ENCODE measurements around the gene PITPNB.

Gene PITPNB

DNA sequence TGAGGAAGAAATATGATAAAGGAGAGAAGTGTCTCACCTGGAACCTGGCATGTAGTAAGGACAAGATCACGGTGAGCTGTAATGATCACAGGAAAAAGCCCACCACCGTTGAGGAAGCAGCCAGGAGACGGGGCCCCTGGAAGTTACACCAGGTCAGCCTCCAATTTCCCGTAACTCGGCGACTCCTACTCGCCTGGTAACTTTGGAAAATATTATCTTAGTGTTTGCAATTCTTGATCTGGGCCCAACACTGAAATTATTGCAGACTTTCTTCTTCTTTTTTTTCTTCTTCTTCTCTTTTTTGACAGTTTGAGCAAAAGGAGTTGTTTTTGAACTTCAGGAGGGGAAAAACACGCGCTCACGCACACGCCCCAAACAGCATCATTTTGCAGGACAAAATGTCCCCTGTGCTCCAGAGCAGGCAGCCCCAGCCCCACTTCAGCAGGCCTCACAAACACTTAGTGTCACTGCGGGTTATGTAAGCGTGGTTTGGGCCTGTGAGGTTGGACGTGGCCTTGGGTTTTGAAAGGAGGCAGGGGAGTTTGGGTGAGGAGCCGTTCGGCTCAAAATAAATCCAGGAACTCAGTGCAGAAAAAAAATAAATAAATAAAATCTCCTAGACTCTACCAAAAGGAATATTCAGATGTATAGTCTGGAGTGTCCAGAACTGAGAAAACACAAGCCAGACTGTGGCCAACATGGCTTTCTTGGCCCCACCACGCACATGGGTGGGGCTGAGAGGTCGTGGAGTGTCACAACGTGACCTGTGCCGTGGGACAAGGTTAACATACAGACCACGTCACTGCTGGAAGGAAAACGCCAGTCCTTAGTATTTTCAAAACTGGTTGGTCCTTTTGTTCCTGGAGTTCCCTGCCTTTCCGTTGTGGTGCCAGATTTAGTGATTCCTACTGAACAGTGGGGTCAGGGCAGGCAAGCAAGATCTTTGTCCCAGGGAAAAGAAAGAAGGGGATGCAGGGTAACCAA is 91.2 kb downstream of the PITPNB start:
- no peak for DNase-seq

DNA sequence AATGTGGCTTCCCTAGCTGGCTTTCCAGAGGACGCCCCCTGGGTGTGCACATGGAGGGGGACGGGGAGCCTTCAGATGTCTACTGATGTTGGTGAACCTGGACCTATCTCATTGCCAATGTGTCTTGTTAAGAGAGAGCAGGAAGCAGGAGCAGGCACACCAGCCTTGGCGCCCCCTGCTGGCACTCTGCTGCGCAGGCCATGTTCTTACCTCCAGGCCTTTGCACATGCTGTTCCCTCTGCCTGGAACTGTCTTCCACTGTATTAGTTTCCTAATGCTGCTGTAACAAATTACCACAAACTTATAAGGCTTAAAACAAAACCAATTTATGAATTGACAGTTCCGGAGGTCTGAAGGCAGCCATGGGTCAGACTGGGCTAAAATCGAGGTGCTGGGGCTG is 93.9 kb downstream of the PITPNB start:
- DNase-seq, result no peak

DNA sequence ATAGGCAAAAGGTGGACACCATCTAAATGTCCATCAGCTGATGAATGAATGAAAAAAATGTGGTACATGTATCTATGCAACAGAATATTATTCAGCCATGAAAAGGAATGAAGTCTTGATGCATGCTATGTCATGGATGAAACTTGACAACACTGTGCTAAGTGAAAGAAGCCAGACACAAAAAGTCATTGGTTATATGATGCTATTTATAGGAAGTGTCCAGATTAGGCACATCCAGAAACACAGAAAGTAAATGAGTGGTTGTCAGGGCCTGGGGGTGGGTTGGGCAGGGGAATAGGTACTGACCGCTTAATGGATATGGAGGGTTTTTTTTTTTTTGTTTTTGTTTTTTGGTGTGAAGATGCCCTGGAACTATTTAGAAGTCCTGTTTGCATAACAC is 95.8 kb downstream of the PITPNB start:
- no peak for DNase-seq

DNA sequence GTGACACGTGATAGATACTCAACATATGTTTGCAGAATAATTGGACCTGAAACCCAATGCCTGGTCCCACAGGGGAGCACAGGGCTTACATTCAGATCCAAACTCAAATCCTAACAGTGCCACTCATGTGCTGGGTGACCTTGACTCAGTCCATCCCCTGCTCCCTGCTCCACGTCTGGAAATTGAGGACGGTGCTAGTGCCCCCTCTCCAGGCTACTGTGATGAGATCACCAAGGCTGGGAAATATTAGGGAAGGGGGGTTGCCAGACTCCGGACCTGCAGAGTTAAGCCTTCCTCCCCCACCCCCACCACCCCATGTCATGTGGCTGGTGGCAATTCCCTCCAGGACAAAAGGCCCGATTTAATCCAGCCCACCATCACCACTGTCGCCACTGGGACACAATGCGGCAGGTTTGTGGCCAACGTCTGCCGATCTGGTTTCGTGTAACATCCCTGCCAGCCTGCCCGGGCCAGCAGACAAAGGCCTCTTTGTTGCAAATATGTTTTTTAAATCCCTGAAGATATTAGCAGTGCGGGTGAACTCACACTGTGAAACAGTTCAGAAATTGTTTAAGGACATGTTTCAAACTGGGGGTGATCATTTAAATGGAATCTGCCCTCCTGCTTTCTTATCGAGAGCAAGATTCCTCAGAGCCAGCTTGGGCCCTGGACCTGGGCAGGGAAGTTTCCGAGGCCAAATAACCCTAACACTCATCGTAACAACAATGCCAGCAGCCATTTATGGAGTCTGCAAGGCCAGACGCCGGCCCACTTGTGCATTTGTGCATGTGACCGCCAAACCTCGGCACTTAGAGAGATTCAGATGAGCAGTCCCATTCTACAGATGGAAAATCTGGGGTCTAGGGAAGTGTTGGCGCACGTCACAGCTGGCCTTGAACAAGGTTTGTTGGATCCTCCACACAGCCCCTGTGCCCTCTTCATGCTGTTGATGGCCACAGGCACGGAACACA is 97.9 kb downstream of the PITPNB start:
- no peak for DNase-seq

DNA sequence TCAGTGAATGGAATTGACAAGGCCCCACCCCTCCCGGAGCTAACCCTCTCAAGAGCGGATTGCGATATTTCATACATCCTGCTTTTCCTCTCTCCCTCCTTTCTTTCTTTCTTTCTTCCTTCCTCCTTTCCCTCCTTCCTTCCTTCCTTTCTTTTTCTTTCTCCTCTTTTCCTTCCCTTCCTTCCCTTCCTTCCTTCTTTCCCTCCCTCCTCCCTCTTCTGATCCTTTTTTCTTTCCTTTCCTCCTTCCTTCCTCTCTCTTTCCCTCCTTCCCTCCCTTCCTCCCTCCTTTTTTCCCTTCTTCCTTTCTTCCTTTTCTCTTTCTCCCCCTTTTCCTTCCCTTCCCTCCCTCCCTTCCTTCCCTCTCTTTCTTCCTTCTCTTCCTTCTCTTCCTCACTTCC is 102.5 kb downstream of the PITPNB start:
- DNase-seq, result no peak

DNA sequence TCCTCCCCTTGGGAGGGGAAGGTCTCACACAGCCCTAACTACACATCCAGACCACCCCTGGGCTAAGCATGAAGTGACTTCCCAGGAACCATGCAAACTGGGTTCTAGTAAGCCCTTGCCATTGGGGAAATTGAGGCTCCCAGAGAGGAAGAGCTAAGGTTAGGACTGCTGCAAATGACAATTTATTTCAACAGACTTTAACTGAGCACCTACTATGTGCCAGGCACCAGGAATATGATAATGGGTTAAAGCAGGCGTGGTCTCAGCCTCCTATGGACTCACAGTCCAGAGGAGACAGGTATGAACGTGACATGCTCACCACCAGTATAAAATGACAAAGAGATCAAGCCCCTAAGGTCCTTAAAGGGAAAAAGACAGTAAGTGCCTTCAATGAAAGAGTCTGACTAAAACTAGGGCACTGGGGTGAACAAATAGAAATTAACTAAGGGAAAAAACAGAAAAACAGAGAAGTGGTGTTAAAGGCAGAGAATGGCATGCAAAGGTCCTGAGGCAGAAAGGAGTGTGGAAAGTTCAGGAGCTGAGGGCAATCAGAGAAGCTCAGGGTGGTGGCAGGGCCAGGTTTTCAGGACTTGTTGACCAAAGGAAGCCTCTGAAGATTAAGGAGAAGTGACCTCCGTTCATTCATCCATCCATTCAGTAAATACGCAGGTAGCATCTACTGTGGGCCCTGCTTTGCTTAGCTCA is 103.1 kb downstream of the PITPNB start:
- DNase-seq, result no peak

DNA sequence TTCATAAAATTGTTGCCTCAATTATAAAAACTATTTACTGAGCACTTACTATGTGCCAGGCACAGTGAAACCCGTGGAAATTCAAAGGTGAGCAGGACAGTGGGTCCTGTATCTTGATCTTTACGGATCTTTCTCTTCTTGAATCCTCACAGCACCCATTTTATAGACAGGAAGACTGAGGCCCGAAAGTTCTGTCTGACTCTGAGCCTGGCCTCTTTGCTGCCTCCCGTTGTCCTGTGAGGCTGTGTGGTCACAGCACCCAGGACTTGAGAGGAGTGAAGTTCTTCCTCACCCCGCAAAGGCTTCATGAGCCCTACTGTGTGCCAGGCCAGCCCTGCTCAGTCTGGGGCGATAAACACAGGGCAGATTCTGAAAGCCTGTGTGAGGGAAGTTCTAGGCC is 104.1 kb downstream of the PITPNB start:
- DNase-seq, result no peak

DNA sequence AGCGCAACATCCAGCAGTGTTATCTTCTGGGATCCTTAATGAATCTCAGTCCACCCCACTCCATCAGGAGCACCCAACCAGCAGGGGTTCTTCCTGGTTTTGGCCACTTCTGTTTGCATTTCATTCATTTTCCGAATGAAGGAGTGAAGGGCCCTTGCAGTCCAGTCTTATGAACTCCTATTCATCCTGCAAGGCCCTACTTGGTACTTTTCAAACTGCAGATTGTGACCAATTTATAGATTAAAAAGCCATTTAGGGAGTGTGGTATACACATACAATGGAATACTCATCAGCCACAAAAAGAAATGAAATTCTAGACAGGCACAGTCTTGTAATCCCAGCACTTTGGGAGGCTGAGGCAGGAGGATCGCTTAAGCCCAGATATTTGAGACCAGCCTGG is 107.3 kb downstream of the PITPNB start:
- no peak for DNase-seq

DNA sequence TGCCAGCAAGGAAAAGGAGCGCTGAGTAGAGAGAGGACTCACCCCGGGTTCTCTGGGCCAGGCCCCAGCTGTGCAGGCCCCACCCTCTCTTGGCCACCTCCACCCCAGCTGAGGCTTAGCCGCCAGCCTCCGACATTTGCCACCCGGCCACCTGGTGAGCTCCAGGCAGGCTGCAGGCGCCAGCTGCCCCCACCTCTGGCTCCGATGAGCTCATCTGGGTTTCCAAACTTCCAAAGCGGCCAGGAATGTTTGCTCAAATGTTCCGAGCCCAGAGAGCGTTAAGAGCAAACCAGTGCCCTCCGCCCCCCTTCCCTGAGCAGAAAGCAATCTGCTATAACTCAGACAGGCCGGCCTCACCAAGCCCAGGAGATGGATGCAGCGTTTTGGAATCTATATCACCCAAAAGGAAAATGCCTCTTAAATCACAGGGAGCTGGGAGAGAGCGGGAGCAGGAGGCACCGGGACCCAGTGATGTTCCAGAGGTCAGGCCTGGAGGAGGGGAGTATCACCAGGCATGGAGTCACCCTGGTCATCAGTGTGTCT is 108.4 kb downstream of the PITPNB start:
- DNase-seq, result no peak

DNA sequence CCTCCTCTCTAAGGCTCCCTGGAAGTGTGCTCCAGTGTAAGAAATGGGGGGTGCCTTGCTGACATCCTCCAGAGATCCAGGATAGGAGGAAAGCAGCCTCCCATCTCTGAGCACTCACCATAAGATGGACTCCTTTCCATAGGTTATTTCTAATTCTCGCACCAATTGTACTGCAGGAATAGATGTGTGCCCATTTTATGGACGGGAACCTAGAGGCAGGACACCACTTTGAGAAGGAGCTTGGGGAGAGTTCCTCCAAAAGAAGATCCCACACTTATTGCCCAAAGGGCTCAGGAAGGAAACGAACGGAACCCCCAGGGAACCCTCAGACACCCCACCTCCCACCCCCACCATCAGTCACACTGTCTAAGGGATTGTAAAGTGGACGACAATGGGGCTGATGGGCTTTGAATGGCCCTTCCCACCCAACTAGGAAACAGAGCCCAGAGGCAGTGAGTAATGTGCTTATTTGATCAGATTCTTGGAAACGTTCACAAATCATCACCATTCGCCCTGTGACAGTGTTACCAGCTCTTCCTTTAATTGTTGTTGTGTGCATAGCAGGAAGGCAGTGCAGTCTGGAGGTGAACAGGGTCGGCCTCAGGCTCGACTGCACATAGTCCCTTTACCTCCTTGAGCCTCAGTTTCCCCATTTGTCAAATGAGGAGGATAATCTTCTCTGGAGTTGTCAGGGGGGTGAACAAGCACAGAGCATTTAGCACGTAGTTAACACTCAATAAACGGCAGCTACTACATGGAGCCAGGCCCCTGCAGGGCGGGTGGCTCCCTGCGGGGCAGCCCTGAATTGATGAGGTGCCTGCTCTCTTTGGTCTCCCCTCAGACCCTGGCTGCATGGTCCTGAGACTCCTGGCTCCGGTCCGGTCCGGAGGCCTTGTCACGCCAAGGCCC is 109.1 kb downstream of the PITPNB start:
- DNase-seq, result no peak

DNA sequence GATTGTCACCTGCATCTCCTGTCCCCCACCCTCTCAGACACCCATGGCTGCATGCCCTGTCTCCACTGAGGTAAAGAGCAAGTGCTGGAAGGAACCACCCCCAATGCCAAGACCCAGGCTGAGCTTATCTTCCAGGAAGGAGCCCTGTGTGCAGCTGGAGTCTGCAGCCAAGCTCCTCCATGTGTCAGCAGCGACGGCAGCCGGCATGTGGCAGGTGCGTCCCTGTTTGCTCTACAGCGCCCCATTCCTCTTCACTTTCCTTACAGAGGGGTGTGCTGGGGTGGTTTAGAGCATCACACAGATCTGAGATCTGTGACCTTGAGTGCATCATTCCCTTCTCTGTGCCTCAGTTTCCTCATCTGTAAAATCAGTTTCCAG is 109.8 kb downstream of the PITPNB start:
- DNase-seq, result no peak

DNA sequence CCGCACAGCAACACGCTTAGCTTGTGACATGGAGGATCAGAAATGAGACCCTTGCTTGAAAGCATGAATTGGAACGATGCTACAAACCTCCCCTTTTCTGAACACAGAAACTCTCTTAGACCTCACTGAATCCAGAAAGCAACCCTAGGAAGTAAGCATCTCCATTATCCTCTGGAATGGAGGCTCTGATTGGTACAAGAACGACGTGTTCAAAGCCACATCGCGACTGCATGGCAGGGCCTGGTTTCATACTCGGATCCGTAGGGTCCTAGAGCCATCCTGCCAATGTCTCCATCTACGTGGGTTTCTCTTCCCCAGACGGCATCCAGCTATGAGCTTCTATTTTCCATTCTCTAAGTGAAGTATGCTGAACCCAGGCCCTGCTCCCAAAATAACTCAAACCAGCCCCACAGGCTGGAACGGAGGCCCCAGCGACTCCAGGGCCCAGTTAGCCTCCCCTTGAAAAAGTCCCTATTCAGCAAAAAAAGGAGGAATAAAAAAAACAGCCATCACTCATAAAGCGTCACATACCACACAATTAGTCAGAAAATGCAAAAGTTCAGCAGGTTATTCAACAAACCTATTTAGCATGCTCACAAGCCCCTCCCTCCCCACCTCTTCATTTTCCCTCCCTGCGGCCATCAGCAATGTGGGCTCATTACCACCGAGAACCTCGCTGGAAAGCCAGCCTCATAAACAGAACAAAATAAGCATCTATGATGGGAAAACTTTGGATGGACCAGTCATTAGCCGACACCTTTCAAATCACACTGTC is 110.4 kb downstream of the PITPNB start:
- no peak for DNase-seq

DNA sequence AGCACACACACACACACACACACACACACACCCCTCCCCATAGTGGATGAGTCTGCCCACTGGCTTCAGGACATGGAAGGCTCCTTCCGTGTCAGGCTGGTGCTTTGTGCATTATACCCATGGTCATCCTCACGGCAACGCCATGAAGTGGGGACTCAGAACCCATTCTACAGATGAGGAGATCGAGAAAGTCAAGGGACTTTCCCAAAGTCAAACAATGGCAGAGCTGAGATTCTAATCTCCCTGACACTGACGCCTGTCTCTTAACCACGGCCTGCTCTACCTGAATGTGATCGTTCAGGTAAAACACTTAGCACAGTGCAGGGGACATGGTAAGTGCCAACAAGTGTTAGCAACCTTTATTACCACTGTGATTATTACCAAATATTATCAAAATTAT is 113.2 kb downstream of the PITPNB start:
- DNase-seq, result no peak

DNA sequence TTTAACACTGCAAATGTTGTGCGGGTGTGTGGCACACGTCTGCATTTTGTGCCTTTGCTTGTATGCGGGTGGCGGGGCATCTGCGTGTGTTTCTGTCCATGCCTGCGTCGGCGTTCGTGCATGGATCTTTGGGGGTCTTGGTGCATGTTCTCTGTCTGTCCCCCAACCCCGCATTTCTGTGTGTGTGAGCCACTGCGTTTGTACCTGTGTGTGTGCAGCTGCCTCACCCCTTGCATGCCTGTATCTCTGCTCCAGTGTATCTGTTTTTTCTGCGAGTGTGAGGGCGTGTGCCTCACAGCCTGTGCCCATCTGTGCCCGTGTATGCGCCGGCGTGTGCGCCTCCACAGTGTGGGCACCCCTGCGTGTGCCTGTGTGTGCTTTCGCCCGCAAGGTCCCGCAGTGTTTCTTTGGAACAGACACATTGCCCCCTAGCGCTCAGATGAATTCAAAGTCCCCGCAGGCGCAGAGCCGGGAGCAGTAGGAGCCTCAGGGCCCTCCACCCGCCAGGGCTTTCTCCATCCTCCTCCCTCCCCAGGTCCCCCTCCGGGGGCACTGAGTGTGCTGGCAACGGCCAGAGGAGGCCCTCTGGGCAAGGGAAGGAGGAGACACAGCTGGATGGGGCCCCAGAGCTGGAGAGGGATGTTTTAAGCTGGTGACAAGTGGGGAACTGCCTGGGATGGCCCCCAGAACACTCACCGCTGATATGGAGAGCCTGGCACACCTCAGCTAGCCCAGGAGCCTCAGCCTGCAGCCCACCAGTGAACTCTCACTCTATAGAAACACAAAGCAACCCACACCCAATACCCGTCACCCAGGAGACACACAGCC is 114.4 kb downstream of the PITPNB start:
- DNase-seq, result peak; percentile 50

DNA sequence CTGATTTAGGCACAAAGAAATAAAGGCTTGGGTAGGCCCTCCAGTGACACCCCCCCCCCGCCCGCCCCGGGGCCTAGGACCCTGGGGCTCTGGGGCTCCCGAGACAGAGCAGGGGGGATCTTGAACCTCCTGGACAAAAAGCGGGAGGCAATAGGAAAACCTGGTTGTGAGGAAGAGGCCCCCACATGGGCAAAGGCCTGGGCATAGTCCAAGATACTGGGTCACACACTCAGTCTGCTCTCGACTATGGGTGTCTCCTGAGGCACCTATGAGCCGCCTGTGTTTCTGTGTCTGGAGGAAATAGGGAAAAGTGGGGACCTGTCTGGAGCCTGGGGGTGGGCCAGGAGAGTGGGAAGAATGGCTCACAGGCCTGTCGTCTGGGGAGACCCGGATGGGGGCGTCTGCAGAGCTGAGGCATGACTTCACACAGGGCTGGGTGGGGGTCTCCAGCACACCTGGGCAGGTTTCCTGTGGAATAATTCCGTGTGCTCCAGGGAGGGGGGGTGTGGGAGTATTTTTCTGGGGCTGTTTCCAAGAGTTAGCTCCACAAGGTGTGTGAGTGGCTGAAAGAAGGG is 115.1 kb downstream of the PITPNB start:
- no peak for DNase-seq

DNA sequence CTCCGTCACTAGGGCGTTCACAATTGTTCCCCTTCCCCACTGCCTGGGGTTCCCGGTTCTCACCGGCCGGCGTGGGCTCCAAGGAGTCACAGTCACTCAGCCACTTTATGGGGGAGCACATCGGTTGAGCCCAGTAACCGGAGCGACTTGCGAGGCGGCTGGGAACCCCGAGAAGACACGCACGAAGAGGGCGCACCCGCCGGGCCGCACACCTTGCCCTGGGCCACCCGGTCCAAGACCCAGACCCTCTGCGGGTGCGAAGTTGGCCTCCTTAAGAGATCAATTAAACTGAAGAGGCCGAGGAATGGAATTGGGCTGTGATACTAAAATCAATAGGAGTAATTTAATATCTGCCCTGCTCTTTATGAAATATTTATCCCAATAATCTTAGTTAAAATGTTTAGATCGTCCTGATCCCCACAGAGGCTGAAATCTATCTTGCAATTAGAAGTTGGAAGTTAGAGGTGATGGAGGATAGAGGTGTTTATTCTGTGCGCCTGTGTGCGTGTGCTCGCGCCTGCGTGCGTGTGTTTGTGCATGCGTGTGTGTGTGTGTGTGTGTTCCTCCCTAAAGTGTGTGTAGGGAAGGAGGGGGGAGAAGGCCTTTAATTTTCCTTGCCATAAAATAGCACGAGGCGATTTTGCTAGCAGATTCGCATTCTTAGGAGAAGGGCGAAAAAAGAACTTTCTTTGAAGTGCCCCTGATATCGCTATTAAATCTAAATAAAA is 116.5 kb downstream of the PITPNB start:
- DNase-seq, result no peak
